GM03348 (cell line): Measurements from ENCODE around the gene SERPINB3.
"Not testable (repeated sequence)": the region's sequence is repeated elsewhere in the genome, so short reads cannot be mapped to it uniquely, and the experiment has no call there.

ENCODE experiments used
- DNase-seq: peaks from one replicate; pipeline ENCODE4 v3.0.0; 2012; ENCODE audit warnings: low spot score

The SERPINB3 gene

GRCh38 chr18:63661750-63662149 is at the start of gene SERPINB3:
Gene SERPINB3, minus strand, starts transcription at chr18:63661893. Its CDS starts 677 bp downstream, at chr18:63661216.
- not testable (repeated sequence) for DNase-seq

GRCh38 chr18:63708650-63709049 is 47.0 kb upstream of the SERPINB3 start:
- DNase-seq = peak; percentile 61

GRCh38 chr18:63707816-63708215 is 46.1 kb upstream of the SERPINB3 start:
- no peak for DNase-seq

- DNase-seq = no peak
Measured at GRCh38 chr18:63705401-63705800, 43.7 kb upstream of the SERPINB3 start.

GRCh38 chr18:63702660-63703059 is 41.0 kb upstream of the SERPINB3 start, which contains the start of gene SERPINB11:
Gene SERPINB11, plus strand, starts transcription at chr18:63702960. Its CDS starts 7,234 bp downstream, at chr18:63710194.
- no peak for DNase-seq

- DNase-seq = no peak
Measured at GRCh38 chr18:63701952-63702351, 40.3 kb upstream of the SERPINB3 start.

- DNase-seq = no peak
Measured at GRCh38 chr18:63700501-63700900, 38.8 kb upstream of the SERPINB3 start.

- DNase-seq = peak; percentile 22
Measured at GRCh38 chr18:63697097-63697660, 35.5 kb upstream of the SERPINB3 start.

- DNase-seq = no peak
Measured at GRCh38 chr18:63689064-63689463, 27.4 kb upstream of the SERPINB3 start.

GRCh38 chr18:63686871-63687270 is 25.2 kb upstream of the SERPINB3 start:
- peak; percentile 14 for DNase-seq

GRCh38 chr18:63684718-63685117 is 23.0 kb upstream of the SERPINB3 start:
- no peak for DNase-seq

GRCh38 chr18:63683890-63684289 is 22.2 kb upstream of the SERPINB3 start:
- DNase-seq = no peak

- peak; percentile 90 for DNase-seq
Measured at GRCh38 chr18:63683152-63683551, 21.5 kb upstream of the SERPINB3 start.

- DNase-seq = no peak
Measured at GRCh38 chr18:63681449-63682340, 20.0 kb upstream of the SERPINB3 start.

GRCh38 chr18:63679820-63680606 is 18.3 kb upstream of the SERPINB3 start:
- DNase-seq = no peak

- DNase-seq = peak; percentile 49
Measured at GRCh38 chr18:63677500-63678225, 16.0 kb upstream of the SERPINB3 start.

GRCh38 chr18:63676526-63677323 is 15.0 kb upstream of the SERPINB3 start:
- no peak for DNase-seq

GRCh38 chr18:63664571-63664970 is 2.9 kb upstream of the SERPINB3 start:
- no peak for DNase-seq

GRCh38 chr18:63658920-63659319 is 2.8 kb downstream of the SERPINB3 start:
- DNase-seq = not testable (repeated sequence)

- not testable (repeated sequence) for DNase-seq
Measured at GRCh38 chr18:63650271-63650670, 11.4 kb downstream of the SERPINB3 start.

- DNase-seq = no peak
Measured at GRCh38 chr18:63648241-63648640, 13.5 kb downstream of the SERPINB3 start.
